Effector CD4-positive, alpha-beta T cell (primary cell): ENCODE data around the gene KDM8.

Experiments used
- DNase-seq: peaks from one replicate; pipeline ENCODE4 v3.0.0-alpha.2; 2020

Gene KDM8

DNA sequence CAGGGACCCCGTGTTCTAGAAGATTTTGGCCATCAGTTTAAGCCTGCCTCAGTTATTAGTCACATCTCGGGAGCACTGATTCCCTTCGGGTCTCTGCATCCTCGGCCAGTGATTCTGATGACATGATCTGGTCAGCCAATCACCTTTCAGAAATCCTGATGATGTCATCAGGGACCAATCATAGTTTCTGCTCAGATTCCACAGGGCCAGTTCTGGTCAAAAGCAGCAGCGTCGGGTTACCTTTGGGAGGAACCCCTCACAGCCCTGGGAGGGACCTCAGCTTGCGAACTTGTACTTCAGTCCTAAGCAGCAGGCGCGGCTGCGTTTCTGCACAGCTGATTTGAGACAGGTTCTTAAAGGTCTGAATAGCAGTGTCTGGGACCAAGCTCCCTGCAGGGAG is 13.9 kb downstream of the KDM8 start:
- no peak for DNase-seq

DNA sequence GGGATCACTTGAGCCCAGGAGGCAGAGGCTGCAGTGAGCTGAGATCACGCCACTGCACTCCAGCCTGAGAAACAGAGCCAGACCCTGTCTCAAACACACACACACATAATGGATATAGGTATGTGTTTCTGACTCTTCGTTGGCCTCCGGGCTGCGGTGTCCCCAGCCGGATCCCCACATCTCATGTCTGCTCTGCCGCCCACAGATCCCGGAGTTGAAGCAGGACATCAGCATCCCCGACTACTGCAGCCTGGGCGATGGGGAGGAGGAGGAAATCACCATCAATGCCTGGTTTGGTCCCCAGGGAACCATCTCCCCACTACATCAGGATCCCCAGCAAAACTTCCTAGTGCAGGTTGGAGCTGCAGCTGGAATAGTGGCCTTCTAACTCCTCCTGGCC is 15.4 kb downstream of the KDM8 start:
- DNase-seq = no peak

DNA sequence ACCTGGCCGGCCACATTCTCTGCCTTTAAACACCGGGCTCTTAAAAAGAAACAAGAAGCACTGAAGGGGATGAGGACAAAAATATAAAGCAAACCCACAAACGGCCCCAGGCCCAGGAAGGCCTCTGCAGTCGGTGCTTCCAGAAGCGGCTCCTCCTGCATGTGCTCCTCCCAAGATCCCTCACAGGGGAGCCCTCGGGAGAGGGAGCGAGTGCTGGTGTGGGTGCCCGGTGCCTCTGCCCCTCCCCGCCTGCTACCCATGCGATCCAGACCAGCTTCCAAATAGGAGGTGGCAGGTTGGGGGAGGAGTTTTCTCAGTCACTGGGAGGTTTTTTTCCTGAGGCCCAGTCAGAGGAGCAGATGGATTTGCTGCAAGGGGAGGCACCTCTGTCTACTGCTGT is 15.8 kb downstream of the KDM8 start:
- DNase-seq = no peak

DNA sequence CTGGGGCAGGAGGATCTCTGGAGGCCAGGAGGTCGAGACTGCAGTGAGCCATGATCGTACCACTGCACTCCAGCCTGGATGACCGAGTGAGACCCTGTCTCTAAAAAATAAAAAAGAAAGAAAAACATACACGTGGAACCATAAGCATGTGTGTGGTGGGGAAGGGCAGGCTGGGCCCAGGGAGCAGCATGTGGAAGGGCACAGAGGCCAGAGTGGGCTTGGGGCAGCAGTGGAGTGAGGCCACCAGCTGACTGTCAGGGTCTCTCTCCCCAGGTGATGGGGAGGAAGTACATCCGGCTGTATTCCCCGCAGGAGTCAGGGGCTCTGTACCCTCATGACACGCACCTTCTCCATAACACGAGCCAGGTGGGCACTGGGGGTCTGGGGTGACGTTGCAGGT is 16.8 kb downstream of the KDM8 start:
- no peak for DNase-seq

DNA sequence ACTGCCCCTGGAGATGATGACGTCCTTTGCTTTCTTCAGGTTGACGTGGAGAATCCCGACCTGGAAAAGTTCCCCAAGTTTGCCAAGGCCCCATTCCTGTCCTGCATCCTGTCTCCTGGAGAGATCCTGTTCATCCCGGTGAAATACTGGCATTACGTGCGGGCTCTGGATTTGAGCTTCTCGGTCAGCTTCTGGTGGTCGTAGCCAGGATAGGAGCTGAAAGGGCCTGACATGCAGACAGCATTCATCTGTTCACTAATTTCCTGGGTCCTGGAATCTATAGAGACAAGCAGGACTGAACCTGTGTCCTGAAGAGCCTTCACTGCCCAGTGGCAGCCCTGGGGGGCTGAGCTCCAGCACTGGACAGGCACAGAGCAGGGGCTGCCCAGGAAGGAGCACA is 17.2 kb downstream of the KDM8 start:
- no peak for DNase-seq

DNA sequence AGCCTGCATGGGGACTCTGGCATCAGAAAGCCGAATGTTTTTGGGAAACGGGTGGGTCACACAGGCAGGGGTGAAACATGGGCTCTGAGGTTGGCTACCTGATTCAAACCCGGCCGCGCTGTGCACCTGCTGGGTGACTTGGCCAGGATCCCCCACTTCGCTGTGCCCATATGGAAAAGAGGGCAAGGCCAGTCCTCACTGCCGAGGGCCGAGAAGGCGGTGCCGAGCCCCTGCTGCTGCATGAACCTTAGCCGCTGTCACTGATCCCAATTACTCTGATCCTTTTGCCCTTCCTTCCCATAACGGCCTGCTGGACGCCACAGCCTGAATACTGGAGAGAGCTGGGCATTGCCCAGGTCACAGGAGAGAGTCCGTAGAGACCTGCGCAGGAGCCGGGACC is 17.7 kb downstream of the KDM8 start:
- DNase-seq = no peak

DNA sequence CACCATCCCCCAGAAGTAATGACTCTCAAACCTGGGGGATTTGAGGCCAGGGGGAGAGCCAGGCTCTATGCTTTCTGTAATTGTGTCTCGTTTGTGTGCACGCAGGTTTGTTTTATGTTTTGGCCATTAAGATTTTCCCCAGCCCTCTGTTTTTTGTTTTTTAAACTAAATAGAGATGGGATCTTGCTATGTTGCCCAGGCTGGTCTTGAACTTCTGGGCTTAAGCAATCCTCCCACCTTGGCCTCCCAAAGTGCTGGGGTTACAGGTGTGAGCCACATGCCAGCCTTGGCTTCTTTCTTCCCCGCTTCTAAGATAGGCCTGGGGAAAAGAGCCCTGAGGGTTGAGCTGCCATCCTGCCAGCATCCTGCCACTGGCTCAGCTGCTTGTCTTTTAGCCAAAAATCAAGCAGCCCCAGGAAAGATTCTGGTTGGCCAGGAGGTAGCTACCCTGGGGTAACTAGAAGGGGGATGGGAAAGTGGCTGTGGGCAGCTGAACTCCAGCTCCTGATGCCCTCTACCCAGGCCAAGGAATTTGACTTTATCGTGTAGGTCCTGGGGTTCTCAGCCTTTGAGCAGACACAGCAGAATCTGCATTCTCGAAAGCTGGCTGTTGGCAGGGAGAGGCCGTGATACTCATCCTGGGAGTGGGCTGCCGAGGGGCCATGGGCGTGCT is 18.4 kb downstream of the KDM8 start:
- no peak for DNase-seq

DNA sequence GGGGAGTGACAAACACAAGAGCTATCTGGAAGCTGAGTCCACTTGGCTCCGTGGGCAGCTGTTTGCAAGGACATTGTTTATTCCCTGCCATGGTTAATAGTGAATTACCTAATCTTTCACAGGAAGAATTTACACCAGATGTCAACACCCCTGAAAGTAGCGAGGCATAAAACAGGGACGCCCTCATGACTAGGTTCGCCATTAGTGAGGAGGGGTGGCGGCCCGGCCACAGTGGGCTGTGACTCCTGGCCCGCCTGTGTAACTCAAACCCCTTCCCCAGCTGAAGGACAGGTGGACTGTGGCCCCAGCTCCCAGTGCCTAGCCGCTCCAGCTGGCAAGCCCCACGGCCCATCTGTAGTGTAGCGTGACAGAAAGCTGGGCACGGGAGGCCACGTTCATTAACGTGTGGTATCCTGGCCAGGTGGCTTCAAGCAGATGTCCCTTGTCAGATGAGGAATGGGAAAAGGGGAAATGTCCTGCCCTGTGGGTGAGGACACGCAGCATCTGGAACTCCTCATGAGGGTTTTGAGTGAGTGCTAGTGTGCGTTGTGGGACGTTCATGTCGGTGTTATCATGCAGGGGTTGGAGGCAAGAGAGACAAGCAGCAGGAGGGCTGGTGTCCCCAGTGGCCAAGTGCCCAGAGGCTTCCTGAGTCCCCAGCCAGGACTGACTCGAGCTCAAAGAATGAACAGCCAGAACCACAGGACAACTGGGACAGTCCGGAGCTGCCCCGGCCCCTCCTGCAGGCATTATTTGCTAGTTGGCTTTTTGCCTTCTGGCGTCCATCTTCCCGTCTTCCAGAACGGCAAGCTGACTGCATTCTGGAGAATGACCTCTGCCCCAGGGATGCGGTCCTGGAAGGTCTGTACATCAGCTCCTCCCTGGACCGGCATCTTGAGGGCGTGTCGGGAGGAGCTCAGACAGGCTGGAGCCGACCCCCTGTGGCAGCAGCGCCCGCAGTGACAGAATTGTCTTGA is 19.2 kb downstream of the KDM8 start:
- DNase-seq = no peak

DNA sequence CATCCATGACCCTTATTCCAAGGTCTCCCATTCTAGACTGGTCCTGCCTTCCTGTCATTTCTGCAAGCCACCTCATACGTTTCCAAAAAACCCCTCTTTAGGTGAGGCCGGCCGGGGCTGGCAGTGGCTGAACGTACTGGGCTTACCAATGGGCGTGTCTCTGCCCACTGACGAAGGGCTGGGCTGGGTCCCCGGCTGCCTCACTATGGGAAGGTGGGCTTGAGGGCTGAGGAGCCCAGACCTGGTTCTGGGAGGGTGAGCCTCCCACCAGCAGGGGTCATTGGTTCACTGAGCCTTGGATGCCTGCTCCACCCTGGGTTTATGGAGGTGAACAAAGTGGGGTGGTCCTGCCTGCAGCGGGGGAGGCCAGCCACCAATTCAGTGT is 19.9 kb downstream of the KDM8 start:
- no peak for DNase-seq

DNA sequence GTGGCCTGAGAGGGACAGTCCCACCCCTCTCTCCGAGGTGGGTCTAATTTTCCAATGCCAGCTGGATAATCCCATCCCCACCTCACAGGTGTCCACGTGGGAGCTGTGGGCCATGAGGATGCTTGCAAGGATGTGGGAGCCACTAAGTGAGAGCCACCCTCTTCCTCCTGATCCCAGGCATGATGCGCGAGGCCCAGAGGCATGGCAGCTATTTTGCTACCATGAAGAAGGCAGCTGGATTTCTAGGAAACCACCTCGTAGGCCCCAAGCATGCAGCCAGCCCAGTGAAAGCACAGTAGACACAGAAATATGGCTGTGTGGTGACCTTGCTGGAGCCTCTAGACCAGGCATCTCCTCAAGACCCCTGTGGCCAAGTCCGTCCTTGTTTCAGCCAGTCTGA is 20.4 kb downstream of the KDM8 start:
- DNase-seq = no peak

DNA sequence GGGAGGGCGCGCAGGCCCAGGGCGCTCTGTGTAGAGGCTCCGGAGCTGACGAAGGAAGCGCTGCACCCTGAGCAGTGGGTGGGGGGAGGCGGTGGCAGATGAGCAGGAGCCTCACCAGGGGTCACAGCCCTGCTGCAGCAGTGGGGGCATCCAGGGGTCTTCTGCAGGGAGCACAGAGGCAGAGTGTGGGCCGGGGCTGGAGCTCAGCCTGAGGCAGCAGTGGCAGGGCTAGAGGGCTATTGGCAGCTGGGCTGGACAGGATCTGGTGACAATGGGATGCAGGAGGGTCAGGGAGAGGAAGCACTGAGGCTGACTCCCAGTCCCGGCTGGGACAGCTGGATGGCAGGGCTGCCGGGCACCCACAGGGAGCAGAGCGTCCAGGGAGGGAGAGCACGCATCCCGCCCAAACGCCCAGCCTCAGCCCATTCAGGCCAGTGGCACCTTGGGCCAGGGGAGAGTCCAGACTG is 21.0 kb downstream of the KDM8 start:
- DNase-seq = no peak

DNA sequence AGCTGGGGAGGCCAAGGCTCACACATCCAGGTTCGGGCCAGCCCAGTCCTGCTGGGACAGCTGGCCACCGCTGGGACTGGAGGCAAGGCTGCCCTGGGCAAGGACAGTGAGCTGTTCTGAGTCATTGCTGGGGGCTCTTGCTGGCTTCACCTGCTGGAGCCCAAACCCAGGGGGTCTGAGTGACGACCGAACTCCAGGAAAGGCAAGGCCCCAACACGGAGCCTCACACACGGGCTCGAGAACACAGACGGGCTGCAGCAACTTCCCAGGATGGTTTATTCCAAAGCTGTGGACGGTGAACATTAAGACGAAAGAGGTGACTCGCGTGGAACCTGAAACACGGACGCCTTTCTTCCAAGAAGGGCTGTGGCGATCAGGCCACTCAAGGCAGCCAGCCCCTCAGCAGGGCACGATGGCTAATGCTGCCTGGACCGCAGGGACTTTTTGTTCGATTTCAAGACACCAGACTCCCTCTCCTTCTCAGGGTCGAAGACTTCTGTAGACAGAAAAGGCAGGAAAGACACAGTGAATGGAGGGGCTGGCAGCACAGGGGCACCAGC is 21.5 kb downstream of the KDM8 start:
- DNase-seq = no peak

DNA sequence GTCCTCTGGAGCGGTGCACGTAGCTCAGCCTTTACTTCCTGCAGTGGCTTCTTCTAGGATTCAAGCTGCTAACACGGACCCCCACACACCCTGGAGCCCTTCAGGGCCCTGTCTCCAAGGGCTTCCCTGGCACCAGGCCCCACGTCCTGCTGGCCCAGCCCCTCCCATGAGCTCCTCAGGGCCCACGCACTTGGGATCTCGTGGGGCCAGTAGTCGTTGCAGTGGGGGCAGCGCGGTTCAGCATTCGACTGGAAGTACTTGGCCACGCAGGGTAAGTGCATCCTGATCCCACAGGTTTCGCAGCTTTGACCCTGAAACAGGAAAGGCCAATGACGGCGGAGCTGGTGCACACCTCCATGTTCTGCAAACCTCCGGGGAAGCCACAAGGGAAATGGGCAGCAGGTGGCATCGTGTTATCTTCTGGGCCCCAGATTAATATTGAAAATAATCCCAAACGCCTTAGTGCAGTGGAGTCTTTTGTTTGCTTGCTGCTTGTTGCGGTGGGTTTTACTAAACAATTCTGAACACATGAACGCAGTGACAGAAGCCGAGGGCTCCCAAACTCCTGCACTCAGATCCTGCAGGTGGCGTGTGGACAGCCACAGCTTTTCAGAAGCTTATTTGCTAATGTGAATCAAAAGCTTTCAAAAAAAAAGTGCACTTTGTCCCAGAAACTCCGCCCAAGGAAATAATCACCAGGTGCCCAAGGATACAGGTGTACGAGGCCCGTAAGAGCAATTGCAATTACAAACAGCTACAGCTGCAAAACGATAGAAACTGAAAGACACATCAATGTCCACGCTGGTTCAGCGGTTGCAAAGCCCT is 22.4 kb downstream of the KDM8 start:
- DNase-seq = no peak

DNA sequence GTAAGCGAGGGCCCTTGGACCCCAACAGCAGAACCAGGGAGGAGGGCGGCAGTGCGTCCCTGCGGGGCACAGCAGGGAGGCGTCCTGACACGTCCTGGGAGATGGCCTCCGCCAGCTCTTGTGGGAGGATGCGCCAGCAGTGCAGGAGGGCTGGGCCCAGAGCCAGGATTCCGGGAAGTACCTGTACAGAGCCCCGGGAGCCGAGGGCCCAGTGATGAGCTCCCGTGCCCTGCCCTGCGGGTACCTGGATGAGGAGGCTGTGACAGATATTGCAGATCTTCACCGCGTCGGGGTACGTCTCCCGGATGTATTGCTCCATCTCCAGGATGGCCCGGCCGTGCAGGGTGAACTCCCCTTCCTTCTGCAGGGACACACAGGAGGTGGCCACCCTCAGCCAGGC is 23.1 kb downstream of the KDM8 start:
- DNase-seq = no peak

DNA sequence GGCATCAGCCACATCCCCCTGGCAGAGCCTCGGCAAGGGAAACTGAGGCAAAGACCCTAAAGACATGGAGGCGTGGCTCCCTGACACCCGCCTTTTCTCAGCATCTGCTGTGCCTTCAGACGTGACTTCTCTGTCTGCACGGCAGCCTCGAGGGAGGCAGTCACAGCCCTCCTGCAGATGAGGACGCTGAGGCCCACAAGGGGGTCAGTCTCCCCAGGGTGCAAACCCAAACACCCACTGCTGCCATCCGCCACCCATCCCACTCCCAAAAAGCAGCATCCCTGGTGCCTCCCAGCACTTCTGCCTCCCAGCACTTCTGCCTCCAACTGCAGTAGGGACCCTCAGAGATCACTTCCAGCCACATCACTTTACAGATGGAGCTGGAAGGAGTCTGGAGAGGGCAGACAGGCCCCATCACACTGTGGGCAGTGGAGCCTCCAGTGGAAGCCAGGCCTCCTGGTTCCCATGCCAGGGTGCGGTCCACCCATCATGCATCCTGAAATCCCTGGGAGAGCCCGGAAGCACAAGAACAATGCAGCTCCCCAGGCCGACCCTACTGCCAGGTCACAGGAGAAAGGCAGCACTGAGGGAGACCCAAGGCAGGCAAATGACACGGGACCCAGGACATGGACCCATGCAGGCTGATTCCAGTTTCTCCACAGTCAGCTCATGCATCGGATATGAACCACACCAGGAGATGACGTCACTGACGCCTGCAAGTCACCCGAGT is 23.8 kb downstream of the KDM8 start:
- no peak for DNase-seq

DNA sequence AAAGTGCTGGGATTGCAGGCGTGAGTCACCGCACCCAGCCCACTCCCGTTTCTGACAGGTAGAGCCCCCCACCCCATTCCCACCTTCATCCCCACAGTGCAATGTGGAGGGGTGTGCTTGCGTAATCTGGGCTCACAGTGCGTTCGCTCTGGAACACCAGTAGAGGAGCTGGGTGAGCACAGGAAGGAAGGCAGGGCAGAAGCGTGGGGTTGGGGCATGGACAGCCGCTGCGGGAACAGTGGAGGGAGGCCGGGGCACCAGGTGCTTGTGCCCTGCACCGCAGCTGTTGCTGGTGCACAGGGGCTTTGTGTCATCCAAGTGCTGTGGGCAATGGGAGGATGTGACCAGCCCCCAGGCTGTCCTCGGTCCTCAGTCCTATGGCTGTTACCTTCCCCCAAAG is 24.7 kb downstream of the KDM8 start:
- DNase-seq = no peak

DNA sequence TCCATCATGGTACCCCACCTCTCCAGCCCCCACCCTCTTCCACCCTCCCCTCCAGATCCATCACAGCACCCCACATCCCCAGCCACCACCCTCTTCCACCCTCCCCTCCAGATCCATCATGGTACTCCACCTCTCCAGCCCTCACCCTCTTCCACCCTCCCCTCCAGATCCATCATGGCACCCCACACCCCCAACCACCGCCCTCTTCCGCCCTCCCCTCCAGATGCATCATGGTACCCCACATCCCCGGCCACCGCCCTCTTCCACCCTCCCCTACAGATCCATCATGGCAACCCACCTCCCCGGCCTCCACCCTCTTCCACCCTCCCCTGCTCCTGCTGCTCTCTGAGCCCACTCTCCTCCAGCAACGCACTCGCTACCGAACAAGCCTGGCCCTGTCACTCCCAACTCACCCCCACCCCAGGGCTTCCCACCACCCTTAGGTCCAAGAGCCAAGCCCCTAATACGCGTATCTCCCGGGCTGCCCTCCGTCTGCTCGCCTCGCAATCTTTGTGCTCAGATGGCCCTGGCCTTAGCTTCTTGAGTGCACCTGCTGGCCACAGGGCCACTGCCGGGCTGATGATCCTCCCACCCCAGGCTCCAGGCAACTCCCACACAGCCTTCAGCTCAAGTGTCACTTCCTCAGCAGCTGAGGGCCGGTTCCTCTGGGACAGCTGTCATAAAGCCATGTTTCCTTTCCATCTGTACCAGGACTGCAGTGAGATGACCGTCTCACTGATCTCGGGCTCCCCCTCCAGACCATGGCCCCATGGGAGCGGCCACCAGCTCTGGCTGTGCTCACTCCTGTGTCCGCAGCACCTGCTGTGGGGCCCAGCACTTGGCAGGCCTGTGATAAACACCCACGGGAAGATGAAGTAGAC is 25.5 kb downstream of the KDM8 start:
- DNase-seq = no peak

DNA sequence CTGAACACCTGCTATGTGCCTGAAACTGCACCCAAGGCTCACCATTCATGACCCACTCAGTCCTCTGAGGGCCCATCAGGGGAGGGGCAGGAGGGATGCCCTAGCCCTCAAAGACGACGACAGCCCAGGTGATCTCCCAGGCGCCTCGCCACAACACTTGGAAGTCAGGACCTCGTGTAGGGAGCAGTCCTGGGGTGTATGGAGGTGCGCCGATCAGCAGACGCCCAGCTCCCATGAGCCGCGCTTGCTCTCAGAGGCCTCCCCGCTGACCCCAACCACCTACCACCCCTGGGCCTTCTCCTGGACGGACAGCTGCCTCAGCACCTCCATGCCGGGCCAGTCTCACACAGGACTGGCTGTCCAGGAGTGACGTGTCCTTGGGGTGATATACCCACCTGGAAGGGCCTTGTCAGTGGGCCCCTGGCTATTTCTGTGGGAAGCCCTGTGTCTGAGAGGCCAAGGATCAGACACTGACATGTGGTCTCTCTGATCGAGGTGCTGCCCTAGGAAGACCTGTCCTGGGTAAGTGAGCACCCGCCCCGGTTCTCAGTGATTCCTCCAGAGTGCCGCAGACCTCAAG is 26.7 kb downstream of the KDM8 start:
- no peak for DNase-seq

DNA sequence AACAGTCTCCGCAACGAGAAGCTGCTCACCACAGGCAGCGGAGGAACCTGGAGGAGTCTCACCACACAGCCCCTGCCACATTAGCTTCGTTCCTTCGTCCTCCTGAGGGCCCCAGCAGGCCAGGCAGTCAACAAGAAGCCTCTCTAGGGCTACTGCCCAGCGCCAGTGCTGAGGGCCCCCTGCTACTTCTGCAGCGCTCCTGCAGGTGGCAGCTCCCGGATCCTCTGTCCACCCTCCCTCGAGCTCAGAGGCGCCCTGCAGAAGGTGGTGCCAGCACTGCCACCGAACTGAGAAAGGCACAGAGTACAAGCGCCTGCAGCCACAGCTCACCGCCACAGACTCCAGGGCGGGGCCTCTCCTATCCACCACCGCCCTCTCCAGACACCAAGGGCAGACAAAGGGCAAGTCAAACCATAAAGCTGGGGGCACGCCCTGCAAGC is 27.3 kb downstream of the KDM8 start:
- peak; percentile 66 for DNase-seq

DNA sequence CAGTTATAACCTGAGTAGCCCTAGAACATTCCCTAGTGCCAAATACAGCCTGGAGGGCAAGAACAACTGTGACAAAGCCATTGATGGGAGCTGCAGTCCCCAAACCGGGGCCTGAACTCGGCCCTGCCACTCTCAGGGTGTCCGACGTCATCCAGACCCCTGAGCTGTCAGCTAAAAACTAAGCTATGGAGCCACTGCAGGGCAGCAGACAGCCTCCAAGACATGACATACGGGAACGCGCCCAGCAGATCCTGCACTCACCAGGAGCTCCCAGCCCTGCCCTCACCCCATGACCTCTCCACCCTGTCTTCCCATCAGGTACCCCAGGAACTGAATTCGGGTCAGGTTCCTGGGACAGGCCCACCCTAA is 28.4 kb downstream of the KDM8 start:
- DNase-seq = no peak
